Endothelial cell of umbilical vein (primary cell): ENCODE measurements around the gene PIKFYVE. TPM values are rescaled to one million over a fixed set of nuclear protein-coding genes. Genes with fewer than 3 reads are reported as not detected.

Experiments used
- BruUV-seq: library from RNA; stranded (reverse); fragments of 400-500 nt; replicated peaks from 2 replicates; lab custom pipeline; 2021; lab: Mats Ljungman, UMichigan
- CTCF ChIA-PET: fragments of 300-600, 350-600 bp; sonication (Branson Sonifier 250); formaldehyde crosslinking; loops from one replicate; lab custom pipeline; 2021; ENCODE audit warnings: antibody characterized with exemption, inconsistent platforms; lab: Charles Lee
- POLR2A ChIA-PET: fragments of 300-600, 350-600 bp; sonication (Branson Sonifier 250); formaldehyde crosslinking; loops from one replicate; lab custom pipeline; 2021; ENCODE audit warnings: antibody characterized with exemption, inconsistent platforms; lab: Charles Lee
- DNase-seq: peaks from one replicate; pipeline ENCODE4 v3.0.0-alpha.2; 2011; ENCODE audit warnings: low read depth, low spot score
- FAIRE-seq: peaks from 2 replicates; lab custom pipeline; 2011; peaks lifted over from hg19 to GRCh38; lab: Jason Lieb, UNC
- H2AFZ ChIP-seq: 2 replicates; pipeline ENCODE4 v1.6.0; 2012; ENCODE audit warnings: low read depth, low read length, control low read depth, inconsistent platforms
- H3K27ac ChIP-seq: 2 replicates; pipeline ENCODE4 v1.5.1; 2011; ENCODE audit warnings: low read depth, mild to moderate bottlenecking, control low read depth, low read length, moderate library complexity; ENCODE audit not compliant: insufficient read depth
- H3K27me3 ChIP-seq, 2 experiments: 2 replicates each; pipeline versions ENCODE4 v1.6.0 to v1.6.1; 2011; ENCODE audit warnings: low read length in 2 of 2, mixed read lengths in 1 of 2; ENCODE audit not compliant: control insufficient read depth in 2 of 2, insufficient read depth in 2 of 2
- H3K36me3 ChIP-seq, 2 experiments: 2 replicates in 1 of 2; 3 replicates in 1 of 2; pipeline ENCODE4 v1.5.1; 2011; ENCODE audit warnings: low read length in 2 of 2, mild to moderate bottlenecking in 1 of 2, moderate library complexity in 1 of 2; ENCODE audit not compliant: control insufficient read depth in 2 of 2, insufficient read depth in 2 of 2; ENCODE audit errors: extremely low read depth in 1 of 2
- H3K4me1 ChIP-seq: 3 replicates; pipeline ENCODE4 v1.5.1; 2011; ENCODE audit warnings: mild to moderate bottlenecking, low read length; ENCODE audit not compliant: control insufficient read depth, insufficient read depth; ENCODE audit errors: extremely low read depth
- H3K4me2 ChIP-seq: 2 replicates; pipeline ENCODE4 v1.6.1; 2011; ENCODE audit warnings: low read length, control low read depth, mixed read lengths; ENCODE audit not compliant: insufficient read depth
- H3K4me3 ChIP-seq, 3 experiments: fragments of 200-600 bp in 1 of 3; sonication (generic), shearing (Covaris generic) in 1 of 3; replicated peaks in 1 of 3; 2 replicates each; pipeline ENCODE4 v1.5.1; 2011 to 2016; ENCODE audit warnings: control low read depth in 3 of 3, low read length in 3 of 3, mild to moderate bottlenecking in 2 of 3, inconsistent platforms in 1 of 3, low read depth in 1 of 3, moderate library complexity in 1 of 3; ENCODE audit not compliant: insufficient read depth in 1 of 3
- H3K79me2 ChIP-seq: 2 replicates; pipeline ENCODE4 v1.6.0; 2012; ENCODE audit warnings: low read length, inconsistent platforms; ENCODE audit not compliant: control insufficient read depth, insufficient read depth
- H3K9ac ChIP-seq: replicated peaks from 2 replicates; pipeline ENCODE3; 2011; ENCODE audit warnings: low read length, control low read depth; ENCODE audit not compliant: insufficient read depth; ENCODE audit errors: extremely low read depth
- H3K9me1 ChIP-seq: replicated peaks from 3 replicates; pipeline ENCODE4 v1.6.0; 2011; ENCODE audit warnings: mild to moderate bottlenecking, low read length; ENCODE audit not compliant: control insufficient read depth, insufficient read depth; ENCODE audit errors: extremely low read depth
- H3K9me3 ChIP-seq: replicated peaks from 2 replicates; pipeline ENCODE4 v1.5.1; 2012; ENCODE audit warnings: low read length, inconsistent platforms; ENCODE audit not compliant: control insufficient read depth, insufficient read depth
- H4K20me1 ChIP-seq: replicated peaks from 2 replicates; pipeline ENCODE3; 2011; ENCODE audit warnings: mild to moderate bottlenecking, low read length; ENCODE audit not compliant: control insufficient read depth, insufficient read depth; ENCODE audit errors: extremely low read depth
- EZH2 ChIP-seq: IDR thresholded peaks from 2 replicates; pipeline ENCODE4 v1.6.1; 2012; ENCODE audit warnings: borderline replicate concordance, low read depth, mild to moderate bottlenecking, moderate library complexity, low read length, inconsistent platforms; ENCODE audit not compliant: severe bottlenecking
- FOS ChIP-seq: IDR thresholded peaks from 2 replicates; pipeline ENCODE4 v1.6.1; 2011; ENCODE audit warnings: mild to moderate bottlenecking, low read length, moderate library complexity, borderline replicate concordance; ENCODE audit not compliant: insufficient read depth
- GATA2 ChIP-seq: IDR thresholded peaks from 2 replicates; pipeline ENCODE4 v1.7.0; 2011; ENCODE audit warnings: low read depth, mild to moderate bottlenecking, moderate library complexity, mixed read lengths, low read length; ENCODE audit not compliant: insufficient read length, insufficient read depth
- JUN ChIP-seq: IDR thresholded peaks from 2 replicates; pipeline ENCODE4 v1.6.1; 2011; ENCODE audit warnings: borderline replicate concordance, low read depth; ENCODE audit not compliant: insufficient read length, insufficient read depth
- MYC ChIP-seq: IDR thresholded peaks from one replicate; pipeline ENCODE4 v1.6.1; 2011; ENCODE audit warnings: mild to moderate bottlenecking, low read depth, low read length
- POLR2A ChIP-seq: IDR thresholded peaks from 2 replicates; pipeline ENCODE4 v1.6.1; 2012; ENCODE audit warnings: low read depth, mild to moderate bottlenecking, control low read depth, low read length
- POLR2AphosphoS5 ChIP-seq: IDR thresholded peaks from 2 replicates; pipeline ENCODE4 v1.6.1; 2012; ENCODE audit warnings: low read depth, mild to moderate bottlenecking, control low read depth, low read length, moderate library complexity; ENCODE audit not compliant: insufficient read depth
- dilution Hi-C: fragments of 300-500 bp; cut with MboI; formaldehyde crosslinking; loops from one replicate; pipeline ENCODE4 v1.15.0; 2019; ENCODE audit warnings: low sequenced_read_pairs; ENCODE audit not compliant: extremely low pct_ligation_motif_present
- intact Hi-C: fragments of 100-400 bp; cut with micrococcal nuclease; formaldehyde crosslinking; loops from one replicate; pipeline ENCODE4 v1.10.0; 2022
- polyA plus RNA-seq, 4 experiments: library from polyadenylated mRNA; depleted of rRNA in 3 of 4; stranded (reverse) in 3 of 4; unstranded in 1 of 4; fragments of >200 nt; gene quantifications; 2 replicates each; pipeline versions ENCODE4 v1.2.1 to v1.2.3, GENCODE V29; 2011 to 2012; ENCODE audit warnings: missing spikeins in 1 of 4
- total RNA-seq: library from RNA; stranded (reverse); gene quantifications from 2 replicates; pipeline ENCODE4 v1.2.3, GENCODE V29; 2021
- TF ChIP-seq, protein P1 (sequence below): IDR thresholded peaks from 2 replicates; pipeline ENCODE4 v1.6.1; 2011; ENCODE audit not compliant: insufficient read depth, insufficient read length
- TF ChIP-seq, protein P2 (sequence below), 2 donors: IDR thresholded peaks; 1 replicate in 1 of 2; 2 replicates in 1 of 2; pipeline ENCODE4 v1.5.1; 2011; ENCODE audit warnings: low read length in 2 of 2, mild to moderate bottlenecking in 2 of 2, moderate library complexity in 2 of 2, control low read depth in 1 of 2, inconsistent platforms in 1 of 2, low read depth in 1 of 2; ENCODE audit not compliant: insufficient read depth in 1 of 2; ENCODE audit errors: extremely low read depth in 1 of 2

PIKFYVE gene
- total and polyA plus RNA-seq, 2 donors (not counting 3 experiments of a cell fraction or from before 2014, with no cell fraction given) = 9.0 to 28.2 TPM

DNA sequence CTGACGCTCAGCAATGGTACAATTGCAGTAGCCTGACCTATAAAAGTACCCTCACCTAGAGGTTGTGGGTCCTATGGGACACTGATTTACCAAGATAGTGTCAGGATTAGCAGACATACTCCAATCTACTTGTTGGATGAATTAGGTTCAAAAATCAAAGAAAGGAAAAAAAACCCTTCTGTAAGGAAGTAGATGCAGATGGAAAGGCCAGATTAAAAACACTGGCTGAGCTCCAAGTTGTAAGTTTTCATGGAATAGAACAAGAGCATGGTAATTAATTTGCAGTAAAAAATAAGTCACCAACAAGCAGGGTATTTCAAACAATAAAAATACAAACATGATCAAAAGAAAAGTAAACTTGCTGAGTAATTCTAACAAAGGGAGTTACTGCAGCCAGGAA lies 37.6 kb upstream of the PIKFYVE start:
- TF ChIP-seq POLR2AphosphoS5 (no peak), FOS (no peak), MYC (no peak), GATA2 (no peak), JUN (no peak), EZH2 (no peak), POLR2A (no peak)
- TF ChIP-seq, protein P1, sequence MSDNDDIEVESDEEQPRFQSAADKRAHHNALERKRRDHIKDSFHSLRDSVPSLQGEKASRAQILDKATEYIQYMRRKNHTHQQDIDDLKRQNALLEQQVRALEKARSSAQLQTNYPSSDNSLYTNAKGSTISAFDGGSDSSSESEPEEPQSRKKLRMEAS = no peak
- TF ChIP-seq, protein P2, sequence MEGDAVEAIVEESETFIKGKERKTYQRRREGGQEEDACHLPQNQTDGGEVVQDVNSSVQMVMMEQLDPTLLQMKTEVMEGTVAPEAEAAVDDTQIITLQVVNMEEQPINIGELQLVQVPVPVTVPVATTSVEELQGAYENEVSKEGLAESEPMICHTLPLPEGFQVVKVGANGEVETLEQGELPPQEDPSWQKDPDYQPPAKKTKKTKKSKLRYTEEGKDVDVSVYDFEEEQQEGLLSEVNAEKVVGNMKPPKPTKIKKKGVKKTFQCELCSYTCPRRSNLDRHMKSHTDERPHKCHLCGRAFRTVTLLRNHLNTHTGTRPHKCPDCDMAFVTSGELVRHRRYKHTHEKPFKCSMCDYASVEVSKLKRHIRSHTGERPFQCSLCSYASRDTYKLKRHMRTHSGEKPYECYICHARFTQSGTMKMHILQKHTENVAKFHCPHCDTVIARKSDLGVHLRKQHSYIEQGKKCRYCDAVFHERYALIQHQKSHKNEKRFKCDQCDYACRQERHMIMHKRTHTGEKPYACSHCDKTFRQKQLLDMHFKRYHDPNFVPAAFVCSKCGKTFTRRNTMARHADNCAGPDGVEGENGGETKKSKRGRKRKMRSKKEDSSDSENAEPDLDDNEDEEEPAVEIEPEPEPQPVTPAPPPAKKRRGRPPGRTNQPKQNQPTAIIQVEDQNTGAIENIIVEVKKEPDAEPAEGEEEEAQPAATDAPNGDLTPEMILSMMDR (IDR thresholded peaks at IDR 0.05; ENCODE audit: extremely low read depth in 1 of 2, insufficient read depth in 1 of 2, low read depth in 1 of 2, low read length in 2 of 2) = no peak
- Histone ChIP-seq H3K4me2 (no peak overlapping the region), H3K4me1 (no peaks in the 10 kb centered on the region), H3K36me3 (no peaks in the 10 kb centered on the region), H3K4me3 (no peak overlapping the region), H3K27ac (no peak overlapping the region), H3K79me2 (no peaks in the 10 kb centered on the region), H2AFZ (no peak overlapping the region), H3K9ac (no peak overlapping the region), H3K9me3 (no peaks in the 10 kb centered on the region), H4K20me1 (no peaks in the 10 kb centered on the region), H3K9me1 (no peaks in the 10 kb centered on the region), H3K27me3 (no peaks in the 10 kb centered on the region)
- DNase-seq = peak; percentile 80
- dilution Hi-C loops (no loop called here), intact Hi-C loops (no loop called here)
- no peak for FAIRE-seq
- ChIA-PET POLR2A (no interaction called here), CTCF (interaction anchor here (0.6 to 2.0 kb wide), 6 partner anchors 22 to 63 kb away, joined by 3 to 4 read pairs (median 3); partner anchors contain the start of genes IDH1 and PIKFYVE)
- no TSS peak for BruUV-seq
